HG03135 (cell line): ENCODE results near the gene SERPINA12.
"Not testable (repeated sequence)": the region's sequence is repeated elsewhere in the genome, so short reads cannot be mapped to it uniquely, and the experiment has no call there.

Source experiments
- ATAC-seq: cut with Tn5 transposase; IDR thresholded peaks from one replicate; pipeline ENCODE4 v1.9.1; 2021; ENCODE audit warnings: mild to moderate bottlenecking, moderate library complexity; ENCODE audit not compliant: unreplicated experiment

Gene SERPINA12

DNA sequence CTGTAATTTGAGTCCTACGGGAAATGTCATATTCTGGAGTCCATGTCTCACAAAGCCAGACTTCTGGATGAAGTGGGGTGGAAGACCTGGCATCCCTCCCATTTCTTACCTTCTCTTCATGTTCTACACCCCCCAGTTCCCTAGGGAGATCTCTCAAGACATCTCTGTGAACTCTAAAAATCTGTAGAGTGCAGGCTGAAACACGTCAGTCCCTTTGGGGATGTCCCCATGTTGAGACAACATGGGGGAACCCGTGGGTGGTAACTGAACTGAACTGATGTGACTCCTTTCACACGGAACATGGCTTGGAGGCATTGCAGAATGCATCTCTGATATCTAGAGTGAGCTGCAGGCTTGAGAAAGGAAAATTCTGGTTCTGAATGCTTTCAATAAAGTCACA, 15.2 kb downstream of the SERPINA12 start:
- no peak for ATAC-seq

DNA sequence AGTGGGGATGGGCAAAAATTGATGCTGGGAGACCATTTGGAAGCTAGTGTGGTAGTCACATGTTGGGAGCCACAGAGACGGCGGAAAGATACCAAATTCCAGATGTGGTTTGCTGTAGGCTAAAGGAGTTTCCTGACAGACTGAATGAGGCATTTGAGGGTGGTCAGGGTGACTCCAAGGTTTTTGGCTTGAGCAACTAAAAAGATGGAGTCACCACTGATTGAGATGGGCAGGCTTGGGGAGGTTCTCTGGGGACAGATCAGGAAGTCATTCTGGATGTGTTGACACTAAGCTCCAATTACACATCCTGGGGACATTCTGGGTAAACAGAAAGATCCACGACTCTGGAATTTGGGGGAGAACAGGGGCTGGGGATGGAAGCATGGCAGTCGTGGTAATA, 17.8 kb downstream of the SERPINA12 start:
- ATAC-seq, result no peak

DNA sequence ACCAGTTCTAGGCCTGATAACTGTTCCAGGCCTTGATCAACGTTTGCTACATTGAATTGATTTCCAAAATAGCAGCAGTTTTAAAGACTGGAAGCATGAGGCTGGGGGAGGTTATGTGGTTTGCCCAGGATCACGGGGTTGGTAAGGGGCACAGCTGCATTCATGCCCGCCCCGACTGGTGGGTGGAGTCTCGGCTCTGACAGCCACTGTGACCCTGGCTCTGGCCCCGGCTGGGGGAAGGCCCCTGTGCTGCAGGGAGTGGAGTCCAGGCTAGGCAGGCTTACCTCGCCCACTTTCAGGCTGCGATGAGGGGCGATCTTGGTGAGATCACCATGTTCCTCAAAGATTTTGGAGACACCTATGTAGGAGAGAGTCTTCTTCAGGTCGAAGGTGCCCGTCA, 19.9 kb downstream of the SERPINA12 start:
- ATAC-seq, result no peak

DNA sequence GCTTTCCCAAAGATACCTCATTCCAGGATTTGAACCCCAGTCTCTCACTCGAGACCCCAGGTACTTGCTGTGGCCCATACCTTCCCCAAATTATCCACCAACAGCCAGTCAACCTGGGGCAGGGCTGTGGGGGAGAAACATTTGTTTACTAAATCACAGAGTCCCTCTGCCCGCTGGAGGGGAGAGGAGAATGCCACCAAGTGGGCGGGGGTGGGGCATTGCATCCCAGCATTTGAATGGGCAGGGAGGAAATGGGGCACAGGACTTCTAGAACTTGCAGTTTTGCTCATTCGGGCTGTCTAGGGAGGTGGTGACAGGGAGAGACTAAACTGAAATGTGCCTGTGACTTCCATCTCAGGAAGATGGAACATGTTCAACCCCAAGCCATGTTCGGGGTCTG, 22.4 kb downstream of the SERPINA12 start:
- ATAC-seq, result no peak

DNA sequence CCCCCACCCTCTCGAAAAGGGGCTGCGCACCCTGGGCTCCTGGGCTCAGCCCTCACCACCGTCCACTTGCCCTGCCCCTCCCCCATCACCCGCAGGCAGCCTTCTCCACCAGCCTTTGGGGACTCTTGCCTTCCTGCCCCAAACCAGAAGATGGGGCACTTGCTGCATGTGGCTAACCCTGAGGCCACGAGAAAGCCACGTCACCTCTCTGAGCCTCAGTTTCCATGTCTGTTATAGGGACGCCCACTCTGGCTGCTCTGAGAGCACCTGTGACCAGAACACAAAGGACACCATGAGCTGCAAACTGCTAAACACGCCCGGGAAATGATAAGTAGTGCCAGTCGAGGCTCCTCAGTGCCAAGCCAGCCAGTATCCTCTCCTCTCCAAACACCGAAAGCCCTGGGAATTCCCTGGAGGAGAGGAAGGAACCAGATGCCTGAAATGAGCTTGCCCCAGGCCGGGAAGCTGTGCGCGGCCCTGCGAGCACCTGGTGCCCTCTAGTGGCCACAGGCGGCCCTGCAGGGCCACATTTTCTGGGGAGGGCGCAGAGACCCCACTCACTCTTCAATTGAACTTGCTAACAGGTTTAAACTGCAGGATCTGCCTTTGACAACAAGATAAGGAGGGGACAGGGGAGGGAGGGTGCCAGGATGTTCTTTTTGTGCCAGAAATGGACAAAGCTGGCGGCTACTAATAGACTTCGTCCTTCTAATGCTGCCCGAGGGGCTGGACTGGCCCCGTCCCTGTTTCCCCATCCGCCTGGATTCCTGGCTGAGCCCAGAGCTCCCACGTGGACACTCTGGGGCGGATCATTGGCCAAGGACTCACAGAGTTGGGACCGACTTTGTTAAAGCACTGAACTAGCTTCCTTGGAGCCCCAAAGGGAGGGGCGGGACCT, 23.1 kb downstream of the SERPINA12 start:
- ATAC-seq, result no peak

GRCh38 chr14:94484481-94484880, 24.8 kb downstream of the SERPINA12 start:
- no peak for ATAC-seq

GRCh38 chr14:94483729-94484275, 25.5 kb downstream of the SERPINA12 start:
- no peak for ATAC-seq

- ATAC-seq, result no peak
These were observed 26.2 kb downstream of the SERPINA12 start for GRCh38 chr14:94483071-94483451.

- not testable (repeated sequence) for ATAC-seq
These were observed 26.9 kb downstream of the SERPINA12 start for GRCh38 chr14:94482132-94483070.

GRCh38 chr14:94481468-94482131, 27.7 kb downstream of the SERPINA12 start:
- no peak for ATAC-seq

DNA sequence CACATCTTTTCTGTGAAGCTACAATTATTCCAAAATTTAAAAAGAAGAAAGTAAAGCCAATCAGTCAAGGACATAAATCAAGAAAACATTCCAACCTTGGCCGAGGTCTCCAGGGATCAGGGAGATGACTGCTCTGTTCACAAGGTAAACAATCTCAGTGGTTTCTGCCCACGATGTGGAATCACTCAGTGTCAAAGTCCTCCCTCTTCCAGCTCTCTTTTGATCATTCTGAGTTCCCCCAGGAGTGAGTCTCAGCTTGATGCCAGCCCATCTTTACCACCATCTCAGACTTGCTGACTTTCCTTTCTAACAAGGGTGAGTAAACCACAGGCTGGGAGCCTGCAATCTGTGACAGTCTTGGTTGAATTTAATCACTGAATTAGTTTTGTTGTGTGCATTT, 28.5 kb downstream of the SERPINA12 start:
- no peak for ATAC-seq

- ATAC-seq, result no peak
These were observed 30.8 kb downstream of the SERPINA12 start for GRCh38 chr14:94478420-94478819.

GRCh38 chr14:94476023-94476422, 33.2 kb downstream of the SERPINA12 start, which contains the start of gene SERPINA9:
Gene SERPINA9, minus strand, starts transcription at chr14:94476197. Its CDS starts 6,357 bp downstream, at chr14:94469840.
- no peak for ATAC-seq

- ATAC-seq, result no peak
These were observed 34.7 kb downstream of the SERPINA12 start for GRCh38 chr14:94474581-94475031.

- ATAC-seq, result no peak
These were observed 35.4 kb downstream of the SERPINA12 start for GRCh38 chr14:94473666-94474410.

GRCh38 chr14:94472842-94473241, 36.4 kb downstream of the SERPINA12 start:
- no peak for ATAC-seq

DNA sequence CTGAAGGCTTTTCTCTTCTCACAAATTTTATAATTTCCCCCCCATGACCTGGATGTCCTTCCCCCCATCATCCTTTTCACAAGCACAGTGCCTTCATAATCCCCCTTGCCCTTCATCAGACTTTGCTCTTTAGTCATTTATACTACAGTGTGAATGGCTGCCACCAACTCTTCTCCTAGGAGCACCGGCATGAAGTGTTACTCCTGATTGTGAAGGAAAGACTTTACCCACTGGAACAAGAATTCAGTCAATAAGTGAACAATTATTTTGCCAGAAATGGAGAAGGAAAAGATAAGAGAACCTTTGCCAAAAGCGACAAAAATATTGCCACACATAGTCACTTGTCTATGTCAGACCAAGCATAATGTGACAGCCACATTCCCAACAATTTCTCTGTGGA, 38.2 kb downstream of the SERPINA12 start:
- ATAC-seq, result no peak

DNA sequence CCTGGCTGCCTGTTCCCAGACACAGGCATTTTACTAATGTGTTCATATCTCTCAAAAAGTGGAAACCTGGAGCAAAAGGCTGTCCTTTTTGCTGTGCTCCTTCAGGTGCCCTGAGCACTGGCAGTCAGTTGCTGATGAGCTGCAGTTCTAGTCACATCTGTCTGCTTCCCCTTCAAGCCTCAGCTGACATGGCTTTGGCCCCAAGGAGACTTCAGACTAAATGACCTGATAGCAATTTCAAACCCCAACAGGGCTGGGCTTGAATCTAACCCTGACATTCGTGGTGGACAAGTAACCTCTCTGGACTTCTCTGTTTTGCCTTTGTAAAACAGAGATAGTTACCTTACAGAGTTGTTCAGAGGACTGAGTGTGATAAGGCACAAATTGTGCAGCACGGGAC, 39.0 kb downstream of the SERPINA12 start:
- ATAC-seq, result no peak

DNA sequence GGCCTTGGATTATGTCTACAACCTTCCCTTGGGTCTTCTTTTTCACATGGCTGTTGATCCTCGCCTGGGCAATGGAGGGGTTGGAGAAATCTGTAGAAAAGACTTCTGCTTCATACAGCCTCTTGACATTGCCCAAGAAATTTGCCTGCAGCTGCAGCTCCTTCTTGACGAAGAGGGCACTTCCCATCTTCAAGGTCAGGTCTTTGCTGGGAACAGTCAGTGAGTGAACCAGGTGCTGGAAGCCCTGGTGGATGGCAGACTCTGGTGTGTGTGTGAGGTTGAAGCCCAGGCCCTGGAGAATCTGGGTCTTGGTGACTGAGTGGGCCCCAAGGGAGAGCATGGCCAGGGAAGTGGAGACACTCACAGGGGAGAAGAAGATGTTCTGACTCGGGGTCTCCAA, 40.0 kb downstream of the SERPINA12 start:
- no peak for ATAC-seq
